ENCODE data around the gene NR1H2.

The NR1H2 gene

GRCh38 chr19:50376166-50377050 lies at the start of gene NR1H2:
Gene NR1H2 (plus strand): TSS chr19:50376457. CDS start chr19:50377606, 1,149 bp downstream.
- Mint-ChIP-seq H3K27me3 (ENCODE audit: low read depth) (no peaks in the 10 kb centered on the region), H3K4me3 (peak within 1 kb of the TSS; percentile 94 to 95 (median 95)), H3K4me1 (peaks cover 12% of the 10 kb centered on the region), H3K9me3 (no peaks in the 10 kb centered on the region), H3K36me3 (ENCODE audit: low read depth) (peaks cover 25% of the 10 kb centered on the region), H3K27ac (peak within 1 kb of the TSS; percentile 81 to 97 (median 96))
- TF ChIP-seq CTCF (IDR thresholded peaks at IDR 0.05; ENCODE audit: unreplicated experiment in 3 of 3), result no peak

- Mint-ChIP-seq H3K9me3 (no peaks in the 10 kb centered on the region), H3K4me3 (peak overlapping the region; percentile 76 to 88 (median 85)), H3K27me3 (ENCODE audit: low read depth) (peaks cover 47% of the 10 kb centered on the region), H3K4me1 (peaks cover 45% of the 10 kb centered on the region), H3K27ac (peak overlapping the region in 2 of 3 experiments; percentile 30 to 72), H3K36me3 (ENCODE audit: low read depth) (peaks cover 4% of the 10 kb centered on the region)
- no peak for TF ChIP-seq CTCF (IDR thresholded peaks at IDR 0.05; ENCODE audit: unreplicated experiment in 3 of 3)
Measured at GRCh38 chr19:50327013-50327412, 49.2 kb upstream of the NR1H2 start.

GRCh38 chr19:50327461-50328223 lies 48.6 kb upstream of the NR1H2 start:
- Mint-ChIP-seq H3K27me3 (ENCODE audit: low read depth) (peaks cover 44% of the 10 kb centered on the region), H3K4me1 (peaks cover 51% of the 10 kb centered on the region), H3K36me3 (ENCODE audit: low read depth) (peaks cover under 1% of the 10 kb centered on the region), H3K4me3 (peak overlapping the region; percentile 76 to 88 (median 85)), H3K9me3 (no peaks in the 10 kb centered on the region), H3K27ac (peak overlapping the region in 2 of 3 experiments; percentile 30 to 72)
- no peak for TF ChIP-seq CTCF (IDR thresholded peaks at IDR 0.05; ENCODE audit: unreplicated experiment in 3 of 3)

GRCh38 chr19:50328224-50328872 lies 47.9 kb upstream of the NR1H2 start:
- TF ChIP-seq CTCF (IDR thresholded peaks at IDR 0.05; ENCODE audit: unreplicated experiment in 3 of 3), result peak in 1 of 3 experiments; percentile 14
- Mint-ChIP-seq H3K27ac (no peak overlapping the region), H3K4me3 (peak overlapping the region in 1 of 3 experiments; percentile 31), H3K9me3 (no peaks in the 10 kb centered on the region), H3K36me3 (ENCODE audit: low read depth) (no peaks in the 10 kb centered on the region), H3K4me1 (peaks cover 54% of the 10 kb centered on the region), H3K27me3 (ENCODE audit: low read depth) (peaks cover 43% of the 10 kb centered on the region)

- Mint-ChIP-seq H3K9me3 (peaks cover 4% of the 10 kb centered on the region), H3K4me3 (peak overlapping the region; percentile 91 to 94 (median 93)), H3K27me3 (ENCODE audit: low read depth) (peaks cover 43% of the 10 kb centered on the region), H3K36me3 (ENCODE audit: low read depth) (no peaks in the 10 kb centered on the region), H3K4me1 (peaks cover 59% of the 10 kb centered on the region), H3K27ac (peak overlapping the region in 2 of 3 experiments; percentile 98)
- TF ChIP-seq CTCF (IDR thresholded peaks at IDR 0.05; ENCODE audit: unreplicated experiment in 3 of 3), result no peak
Measured at GRCh38 chr19:50328873-50329145, 47.4 kb upstream of the NR1H2 start.
